Stimulated activated CD4-positive, alpha-beta T cell treated with anti-CD3 and anti-CD28 coated beads, TNF-alpha, amount 100 ng/mL, for 1 hour (primary cell): Measurements from ENCODE around the gene TOR1AIP1.
"Not testable (repeated sequence)": the region's sequence is repeated elsewhere in the genome, so short reads cannot be mapped to it uniquely, and the experiment has no call there.

Experiments used
- DNase-seq, 3 donors: peaks; one replicate each; pipeline ENCODE4 v3.0.0-alpha.2; 2020; ENCODE audit warnings: low read depth in 3 of 3, low spot score in 1 of 3

Gene TOR1AIP1

DNA sequence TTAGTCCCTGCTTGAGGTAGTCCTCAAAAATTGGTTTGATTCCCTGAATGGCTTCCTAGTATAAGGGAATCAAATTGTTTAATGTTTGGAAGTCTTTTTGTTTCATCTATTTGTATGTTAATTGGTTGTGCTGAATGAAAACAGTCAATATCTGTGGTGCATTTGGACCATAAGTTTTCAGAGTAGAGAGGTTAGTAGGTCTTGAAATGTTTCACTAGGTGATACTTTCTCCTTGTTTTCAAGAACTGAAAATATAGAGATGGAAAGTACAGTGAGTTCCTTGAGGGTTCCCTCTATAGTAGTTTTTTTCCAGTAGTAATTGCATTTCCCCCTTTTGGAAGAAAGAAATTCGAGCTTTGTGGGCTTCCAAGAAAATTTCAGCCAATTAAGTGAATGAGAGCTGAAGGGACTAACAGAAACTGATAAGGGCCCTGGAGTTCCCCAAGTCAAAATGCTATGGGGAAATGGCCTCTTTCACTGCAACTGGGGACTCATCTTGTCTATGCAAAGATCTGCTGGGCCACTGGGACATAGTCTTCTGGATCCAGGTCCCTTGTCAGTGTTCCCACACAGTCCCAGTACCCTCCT lies 53.9 kb downstream of the TOR1AIP1 start:
- no peak for DNase-seq

DNA sequence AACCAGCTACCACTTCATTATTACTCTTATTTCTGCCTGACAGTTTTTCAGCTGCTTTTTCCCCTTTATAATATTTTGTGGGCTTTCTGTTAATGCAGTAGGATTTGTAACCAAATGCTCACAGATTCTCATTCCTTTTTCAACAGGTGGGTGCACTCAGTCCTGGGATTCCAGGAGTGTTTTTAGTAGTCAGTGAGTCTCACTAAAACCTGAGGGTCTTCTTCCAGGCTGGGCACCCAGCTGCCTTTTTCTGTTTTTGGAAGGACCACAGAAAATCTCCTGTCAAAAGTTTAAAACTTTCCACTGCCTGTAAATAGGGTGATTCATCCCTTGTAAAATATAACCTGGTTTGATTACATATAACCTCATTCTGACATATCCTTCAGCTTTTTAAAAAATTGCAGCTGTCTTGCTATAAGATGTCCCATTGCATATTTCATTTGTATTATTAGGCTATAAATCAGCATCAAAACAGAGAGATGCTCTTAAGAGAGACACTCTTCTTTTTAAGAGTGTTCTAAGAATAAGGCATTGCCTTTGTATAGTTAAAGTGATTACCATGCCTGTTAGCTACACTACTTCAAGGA lies 55.7 kb downstream of the TOR1AIP1 start:
- DNase-seq: no peak

DNA sequence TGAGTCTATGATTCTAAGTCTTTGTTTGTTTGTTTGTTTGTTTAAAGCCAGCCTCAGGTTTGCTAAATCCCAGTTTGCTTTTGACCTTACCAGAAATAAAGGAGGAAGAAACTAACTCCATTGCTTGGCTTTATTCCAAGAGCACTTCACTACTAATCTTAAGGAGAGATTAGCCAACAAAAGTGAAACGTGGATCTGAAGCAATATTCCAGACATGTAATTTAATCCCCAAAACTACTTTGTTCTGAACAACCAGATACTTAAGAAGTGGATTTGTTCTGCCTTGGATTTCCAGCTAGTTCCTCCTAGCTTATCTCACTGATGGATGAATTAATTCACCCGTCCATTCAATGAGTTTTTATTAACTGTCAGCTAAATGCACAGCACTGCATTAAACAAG lies 56.7 kb downstream of the TOR1AIP1 start:
- DNase-seq: no peak

DNA sequence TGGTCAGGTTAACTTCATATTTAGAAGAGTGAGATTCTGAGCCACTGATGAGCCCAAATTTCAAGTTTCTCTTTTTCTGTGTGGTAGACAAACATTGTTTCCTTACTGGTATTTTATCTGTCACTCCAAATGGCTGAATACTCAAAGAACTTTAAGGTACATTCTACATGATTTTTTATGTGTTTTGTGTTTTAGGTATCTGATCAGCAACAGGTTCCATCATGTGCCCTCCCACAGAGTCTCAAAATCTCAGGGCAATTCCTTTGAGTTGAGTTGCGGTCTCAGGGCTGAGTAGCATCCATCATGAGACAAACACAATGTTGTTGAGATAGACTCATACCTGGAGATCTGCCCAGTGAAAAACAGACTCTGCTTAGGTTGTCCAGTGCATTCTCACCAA lies 57.9 kb downstream of the TOR1AIP1 start:
- no peak for DNase-seq

DNA sequence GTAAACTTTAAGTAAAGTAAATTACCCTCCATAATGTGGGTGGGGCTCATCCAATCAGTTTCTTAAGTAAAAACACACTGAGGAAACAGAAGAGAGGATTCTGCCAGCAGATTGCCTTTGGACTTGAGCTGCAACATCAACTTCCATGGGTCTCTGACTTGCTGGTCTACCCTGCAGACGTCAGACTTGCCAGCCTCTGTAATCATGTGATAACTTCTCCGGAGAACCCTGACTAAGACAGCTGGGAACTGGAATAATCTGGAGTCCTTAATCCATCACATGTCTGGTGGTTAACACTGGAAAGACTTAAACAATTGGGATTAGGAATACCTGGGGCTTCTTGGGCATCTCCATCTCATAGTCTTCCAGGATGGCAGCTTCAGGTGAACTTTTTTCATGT lies 59.4 kb downstream of the TOR1AIP1 start:
- DNase-seq: no peak

DNA sequence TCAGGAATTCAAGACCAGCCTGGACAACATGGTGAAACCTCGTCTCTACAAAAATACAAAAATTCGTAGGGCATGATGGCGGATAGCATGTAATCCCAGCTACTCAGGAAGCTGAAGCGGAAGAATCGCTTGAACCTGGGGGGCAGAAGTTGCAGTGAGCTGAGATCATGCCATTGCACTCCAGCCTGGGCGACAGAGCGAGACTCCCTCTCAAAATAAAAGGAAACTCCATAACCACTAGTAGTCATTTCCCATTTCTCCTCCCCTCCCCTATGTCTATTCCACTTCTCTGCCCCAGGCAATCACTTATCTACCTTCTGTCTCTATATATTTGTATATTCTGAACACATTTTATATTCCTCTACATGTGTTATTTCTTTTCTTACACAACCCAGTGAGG lies 68.6 kb downstream of the TOR1AIP1 start:
- no peak for DNase-seq

DNA sequence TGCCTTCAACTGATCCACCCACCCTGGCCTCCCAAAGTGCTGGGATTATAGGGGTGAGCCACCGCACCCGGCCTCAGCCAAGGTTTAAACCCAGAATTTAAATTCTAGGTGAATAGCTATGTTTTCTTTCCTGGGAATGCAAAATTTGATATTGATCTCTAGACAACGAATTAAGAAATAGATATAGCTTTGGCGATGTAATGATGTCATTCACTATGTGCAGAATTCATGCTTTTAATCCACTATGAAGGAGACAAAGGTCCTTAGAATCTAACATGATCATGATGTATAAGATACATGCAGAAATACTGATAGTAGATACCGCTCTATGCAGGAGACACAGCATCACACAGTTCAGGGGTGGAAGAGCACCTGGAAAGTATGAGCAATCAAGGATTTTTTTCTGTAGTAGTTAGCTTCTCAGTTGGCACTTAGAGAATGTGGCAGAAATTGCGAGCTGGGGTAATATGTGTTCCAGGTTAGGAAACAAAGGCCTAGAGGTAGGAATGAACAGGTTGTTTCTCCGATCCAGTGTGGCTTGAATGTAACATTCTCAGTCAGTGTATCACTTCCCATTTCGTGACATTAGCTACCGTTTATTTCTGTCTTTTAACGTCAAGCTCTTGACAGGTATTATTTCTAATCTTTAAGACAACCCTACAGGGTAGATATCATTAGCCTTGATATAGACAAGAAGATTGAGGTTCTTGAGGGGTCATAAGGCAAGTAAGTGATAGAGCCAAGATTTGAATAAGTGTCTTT lies 69.5 kb downstream of the TOR1AIP1 start:
- no peak for DNase-seq

DNA sequence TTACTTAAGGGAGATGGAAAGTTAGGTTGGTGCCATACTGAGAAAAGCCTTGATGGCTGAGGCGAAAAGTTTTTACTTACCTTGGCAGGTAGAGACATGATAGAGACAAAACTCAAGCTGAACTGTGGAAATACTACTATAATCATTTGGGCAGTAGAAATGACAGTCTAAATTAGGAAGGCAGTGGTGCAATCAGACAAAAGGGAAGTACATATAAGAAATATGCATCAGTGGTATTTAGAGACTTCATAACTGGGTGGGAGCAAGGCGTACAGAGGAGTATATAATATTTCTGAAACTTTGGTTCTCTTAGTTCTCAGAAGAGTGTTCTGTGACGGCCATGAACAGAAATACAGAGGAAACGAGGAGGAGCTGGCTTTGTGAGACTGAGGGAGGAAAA lies 70.1 kb downstream of the TOR1AIP1 start:
- no peak for DNase-seq

DNA sequence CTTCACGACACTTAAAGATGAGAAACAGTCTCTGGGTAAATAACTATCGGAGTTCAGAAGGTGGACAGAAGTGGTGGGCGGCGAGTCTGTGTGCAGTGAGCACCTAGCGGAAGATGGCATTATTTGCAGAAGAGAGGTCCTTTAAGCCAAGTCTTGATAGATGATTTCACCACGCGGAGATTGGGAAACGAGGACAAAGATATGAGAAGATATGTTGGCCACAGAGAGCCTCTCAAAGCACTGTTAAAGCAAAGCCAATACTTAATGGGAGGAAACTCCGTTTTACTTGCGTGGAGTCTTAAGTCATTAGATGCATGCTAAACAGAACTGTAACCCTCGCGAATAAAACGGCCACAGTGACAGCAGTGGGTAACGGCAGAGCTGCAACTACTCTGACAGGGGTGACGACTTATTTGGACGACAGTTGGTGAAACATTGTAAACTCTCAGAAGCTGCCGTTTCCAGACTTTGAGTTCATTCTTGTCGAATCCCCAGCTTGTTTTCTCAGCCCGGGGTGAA lies 71.9 kb downstream of the TOR1AIP1 start:
- DNase-seq: peak in 1 of 3 donors; percentile 12

DNA sequence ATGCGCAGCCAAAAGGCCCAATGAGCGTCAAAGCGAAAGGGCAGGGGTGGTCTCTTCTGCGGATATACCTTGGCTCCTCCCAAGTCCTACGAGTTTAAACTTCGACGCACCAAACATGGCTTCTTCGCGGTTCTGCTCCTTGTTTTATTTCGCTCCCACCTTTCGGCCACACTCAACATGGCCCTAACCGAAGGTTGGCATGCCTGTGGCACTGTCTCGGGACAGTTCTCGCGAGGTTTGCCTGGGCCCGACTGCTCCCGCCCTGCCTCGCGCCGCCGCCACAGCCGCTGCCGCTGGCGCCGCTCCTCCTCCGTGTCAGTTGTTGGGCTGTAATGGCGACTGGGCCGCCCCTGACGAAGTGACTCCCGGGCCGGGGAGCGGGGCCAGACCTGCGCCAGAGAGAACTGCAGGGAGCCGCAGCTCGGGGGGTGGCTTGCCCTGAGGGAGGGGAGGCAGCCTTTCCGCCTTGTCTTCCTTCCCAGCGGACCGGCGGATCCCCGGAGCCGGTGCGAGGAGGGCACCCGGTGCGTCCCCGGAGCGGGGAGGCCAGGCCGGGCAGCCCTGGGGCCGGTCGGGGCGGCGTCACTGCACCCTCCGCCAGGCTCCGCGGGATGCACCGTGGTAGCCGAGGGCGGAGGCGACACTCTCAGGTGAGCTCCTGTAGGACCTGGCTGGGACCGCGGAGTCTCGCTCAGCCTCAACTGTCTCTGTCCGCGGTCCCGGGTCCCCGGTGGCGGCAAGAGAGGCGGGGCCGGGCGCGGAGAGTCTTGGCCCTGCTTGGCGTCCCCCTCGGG lies 72.6 kb downstream of the TOR1AIP1 start, which contains the start of gene CEP350:
CEP350 (plus strand) TSS at position 318 of the 794 bp plus-strand sequence. CDS start 31,372 bp downstream, outside the sequence.
- DNase-seq: peak; percentile 90 to 96 (median 95)

DNA sequence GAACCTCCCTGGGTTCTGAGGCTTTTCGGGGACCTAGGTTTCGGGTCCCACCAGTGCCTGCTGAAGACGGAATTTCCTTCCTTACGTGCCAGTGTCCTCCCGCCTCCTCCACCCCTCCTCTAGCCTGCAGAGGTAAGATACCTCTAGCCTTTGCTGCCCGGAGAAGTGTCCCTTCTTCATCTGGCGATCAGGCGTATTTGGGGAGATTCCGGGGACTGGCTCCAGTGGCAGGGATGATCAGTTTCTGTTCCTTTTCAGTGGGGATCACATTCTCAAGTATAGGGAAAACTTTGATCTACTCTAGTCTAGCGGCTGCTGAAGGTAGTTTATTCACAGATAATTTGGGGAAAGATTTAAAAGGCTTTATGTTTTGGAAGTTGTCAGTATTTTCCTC lies 73.2 kb downstream of the TOR1AIP1 start:
- DNase-seq: no peak

DNA sequence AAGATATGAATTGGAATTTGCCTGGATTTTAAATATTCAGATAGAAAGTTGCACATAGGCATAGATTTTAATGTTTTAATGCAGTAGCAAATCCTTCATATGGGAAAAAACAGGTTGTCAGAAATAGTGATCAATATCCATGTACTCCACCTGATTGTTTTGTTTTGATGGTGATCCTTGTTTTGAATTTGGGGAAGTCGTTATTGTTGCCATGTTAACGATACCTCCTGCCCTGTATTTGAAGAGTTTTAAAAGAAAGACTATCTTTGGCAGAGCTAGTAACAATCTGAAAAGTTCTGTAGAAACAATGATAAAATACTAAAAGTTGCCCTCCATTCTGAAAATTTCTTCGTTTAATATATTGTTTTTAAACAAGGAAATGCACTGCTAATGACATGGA lies 73.6 kb downstream of the TOR1AIP1 start:
- no peak for DNase-seq

DNA sequence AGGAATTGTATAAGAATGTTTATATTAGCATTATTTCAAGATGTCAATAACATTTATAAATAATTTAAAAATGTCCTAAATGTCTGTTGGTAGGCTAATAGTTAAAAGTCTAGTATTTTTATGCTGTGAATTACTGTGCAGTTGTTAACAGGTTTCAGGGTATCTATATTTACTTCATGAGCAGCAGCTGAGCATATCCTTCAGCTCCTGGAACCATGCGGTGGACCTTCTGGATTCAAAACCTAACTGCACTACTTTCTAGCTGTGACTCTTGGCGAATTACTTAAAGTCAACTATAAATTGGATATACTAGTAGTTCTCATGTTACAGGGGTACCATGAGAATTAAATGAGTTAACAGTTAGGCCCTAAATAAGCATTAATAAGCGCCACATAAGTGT lies 76.3 kb downstream of the TOR1AIP1 start:
- no peak for DNase-seq

DNA sequence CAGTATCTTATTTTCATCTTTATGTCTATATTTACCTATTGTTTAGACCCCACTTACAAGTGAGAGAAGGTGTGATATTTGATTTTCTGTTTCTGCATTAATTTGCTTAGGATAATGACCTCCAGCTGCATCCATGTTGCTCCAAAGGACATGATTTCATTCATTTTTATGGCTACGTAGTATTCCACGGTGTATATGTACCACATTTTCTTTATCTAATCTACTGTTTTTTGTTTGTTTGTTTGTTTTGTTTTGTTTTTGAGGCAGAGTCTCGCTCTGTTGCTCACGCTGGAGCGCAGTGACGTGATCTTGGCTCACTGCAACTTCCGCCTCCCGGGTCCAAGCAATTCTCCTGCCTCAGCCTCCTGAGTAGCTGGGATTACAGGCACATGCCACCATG lies 80.1 kb downstream of the TOR1AIP1 start:
- not testable (repeated sequence) for DNase-seq

DNA sequence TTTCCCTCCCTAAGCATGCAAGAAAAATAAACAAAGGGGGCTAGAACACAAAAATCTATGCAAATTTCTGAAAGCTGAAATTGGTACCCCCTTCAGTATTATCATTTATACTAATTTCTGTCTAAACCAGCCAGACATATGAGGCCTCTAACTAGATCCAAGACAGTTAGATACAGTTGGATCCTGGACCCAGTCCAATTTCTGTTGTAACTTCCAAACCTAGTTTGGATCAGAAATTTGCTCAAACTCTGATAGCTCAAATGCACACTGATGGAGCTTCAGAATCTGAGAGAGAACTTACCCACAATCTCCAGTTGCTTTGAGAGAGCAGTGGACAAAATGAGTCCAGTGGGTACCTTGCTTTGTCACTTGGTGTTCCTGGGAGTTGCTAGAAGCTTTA lies 84.5 kb downstream of the TOR1AIP1 start:
- DNase-seq: no peak

DNA sequence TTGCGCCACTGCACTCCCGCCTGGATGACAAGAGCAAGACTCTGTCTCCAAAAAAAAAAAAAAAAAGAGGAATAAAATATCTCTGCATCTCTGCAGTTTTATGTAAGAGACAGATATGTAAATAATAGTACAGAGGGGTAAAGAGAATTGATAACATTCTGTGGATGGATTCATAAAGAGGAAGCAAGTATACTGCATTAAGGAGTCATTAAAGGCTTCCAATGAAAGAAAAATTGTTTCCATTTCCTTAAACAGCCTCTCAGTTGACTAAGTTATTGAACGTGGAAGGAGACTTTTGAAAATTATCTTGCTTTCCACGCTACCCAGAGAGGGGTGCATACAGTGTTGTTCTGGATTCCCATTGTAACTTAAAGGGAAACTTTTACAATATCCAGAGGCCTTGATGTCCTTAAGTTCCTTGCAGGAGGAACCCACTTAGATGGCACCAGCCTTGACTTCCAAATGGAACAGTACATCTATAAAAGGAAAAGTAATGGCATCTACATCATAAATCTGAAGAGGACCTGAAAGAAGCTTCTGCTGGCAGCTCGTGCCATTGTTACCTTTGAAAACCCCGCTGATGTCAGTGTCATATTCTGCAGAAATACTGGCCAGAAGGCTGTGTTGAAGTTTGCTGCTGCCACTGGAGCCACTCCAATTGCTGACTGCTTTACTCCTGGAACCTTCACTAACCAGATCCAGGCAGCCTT lies 86.4 kb downstream of the TOR1AIP1 start:
- no peak for DNase-seq

DNA sequence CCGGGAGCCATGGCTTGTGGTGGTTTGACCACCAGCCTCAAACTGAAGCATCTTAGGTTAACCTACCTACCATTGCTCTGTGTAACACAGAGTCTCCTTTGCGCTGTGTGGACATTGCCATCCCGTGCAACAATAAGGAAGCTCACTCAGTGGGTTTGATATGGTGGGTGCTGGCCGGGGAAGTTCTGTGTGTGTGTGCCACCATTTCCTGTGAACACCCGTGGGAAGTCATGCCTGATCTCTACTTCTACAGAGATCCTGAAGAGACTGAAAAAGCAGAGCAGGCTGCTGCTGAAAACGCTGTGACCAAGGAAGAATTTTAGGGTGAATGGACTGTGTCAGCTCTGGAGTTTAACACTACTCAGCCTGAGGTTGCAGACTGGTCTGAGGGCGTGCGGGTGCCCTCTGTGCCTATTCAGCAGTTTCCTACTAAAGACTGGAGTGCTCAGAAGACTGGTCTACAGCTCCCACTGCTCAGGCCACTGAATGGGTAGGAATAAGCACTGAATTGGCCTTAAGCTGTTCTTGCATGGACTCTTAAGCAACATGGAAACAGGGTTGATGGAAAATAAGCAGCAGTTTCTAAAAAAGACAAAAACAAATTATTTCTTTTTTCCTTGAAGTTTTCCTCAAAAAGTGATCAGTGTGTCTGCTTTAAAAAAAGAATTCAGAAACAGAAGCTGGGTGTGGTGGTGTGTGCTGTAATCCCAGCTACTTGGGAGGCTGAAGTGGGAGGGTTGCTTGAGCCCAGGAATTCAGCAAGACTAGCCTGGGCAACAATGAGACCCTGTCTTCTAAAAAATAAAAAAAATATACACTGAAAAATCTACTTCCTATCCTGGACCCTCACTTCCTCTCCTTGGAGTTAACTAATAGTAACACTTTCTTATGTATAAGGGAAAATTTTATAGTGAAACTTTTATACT lies 87.2 kb downstream of the TOR1AIP1 start:
- DNase-seq: no peak
